ENCODE measurements around the gene ADARB2. TPM values are rescaled to one million over a fixed set of nuclear protein-coding genes. Genes with fewer than 3 reads are reported as not detected.
A peak's percentile ranks its signal among the peaks of the same experiment; 100 is the strongest.

ADARB2 gene
- polyA plus RNA-seq, 3 donors, result not detected

GRCh38 chr10:1309617-1310270 lies 427.6 kb downstream of the ADARB2 start:
- DNase-seq, result no peak
- Histone ChIP-seq H3K27me3 (ENCODE audit: control insufficient read depth in 2 of 2, insufficient read depth in 2 of 2, low read length in 2 of 2) (no peaks in the 10 kb centered on the region), H2AFZ (ENCODE audit: insufficient read depth, low read depth, low read length, poor library complexity, severe bottlenecking) (no peak overlapping the region), H3K27ac (ENCODE audit: low read depth in 1 of 2, low read length in 2 of 2) (no peak overlapping the region), H3K9ac (ENCODE audit: insufficient read depth, low read length, poor library complexity, severe bottlenecking) (no peak overlapping the region), H3K4me3 (replicated peaks in 1 of 3; ENCODE audit: low read depth in 2 of 3, low read length in 3 of 3) (no peak overlapping the region), H4K20me1 (ENCODE audit: insufficient read depth, low read length) (no peaks in the 10 kb centered on the region), H3K79me2 (ENCODE audit: insufficient read depth, low read length) (no peaks in the 10 kb centered on the region), H3K4me1 (ENCODE audit: control insufficient read depth in 1 of 2, insufficient read depth in 2 of 2, low read length in 2 of 2) (no peaks in the 10 kb centered on the region), H3K36me3 (replicated peaks in 1 of 2; ENCODE audit: control insufficient read depth in 1 of 2, insufficient read depth in 2 of 2, low read length in 2 of 2) (no peaks in the 10 kb centered on the region), H3K4me2 (replicated peaks; ENCODE audit: extremely low read depth, low read length, poor library complexity, severe bottlenecking) (no peak overlapping the region), H3K9me3 (replicated peaks in 1 of 2; ENCODE audit: control insufficient read depth in 1 of 2, insufficient read depth in 1 of 2, low read length in 2 of 2) (no peaks in the 10 kb centered on the region)
- Mint-ChIP-seq H3K36me3 (no peaks in the 10 kb centered on the region), H3K27ac (peak overlapping the region in 1 of 7 donors; percentile 68), H3K4me1 (no peaks in the 10 kb centered on the region), H3K27me3 (ENCODE audit: low read depth in 3 of 3) (peaks cover 0 to 3% (median 2%) of the 10 kb centered on the region in 3 donors), H3K9me3 (no peaks in the 10 kb centered on the region), H3K4me3 (no peak overlapping the region)
- intact Hi-C loops (cut with micrococcal nuclease), result no loop called here
- WGBS (ENCODE audit: insufficient coverage), result 83% methylated on average over 6 of the region's 7 CpGs
- TF ChIP-seq CTCF (IDR thresholded peaks at IDR 0.05), result no peak

GRCh38 chr10:1308962-1309616 lies 428.2 kb downstream of the ADARB2 start:
- H3K9me3 Mint-ChIP-seq, result no peaks in the 10 kb centered on the region
- Histone ChIP-seq H3K4me1 (ENCODE audit: control insufficient read depth in 1 of 2, insufficient read depth in 2 of 2, low read length in 2 of 2) (no peaks in the 10 kb centered on the region), H3K9me3 (replicated peaks in 1 of 2; ENCODE audit: control insufficient read depth in 1 of 2, insufficient read depth in 1 of 2, low read length in 2 of 2) (no peaks in the 10 kb centered on the region), H3K36me3 (replicated peaks in 1 of 2; ENCODE audit: control insufficient read depth in 1 of 2, insufficient read depth in 2 of 2, low read length in 2 of 2) (no peaks in the 10 kb centered on the region), H3K79me2 (ENCODE audit: insufficient read depth, low read length) (no peaks in the 10 kb centered on the region), H2AFZ (ENCODE audit: insufficient read depth, low read depth, low read length, poor library complexity, severe bottlenecking) (no peak overlapping the region), H4K20me1 (ENCODE audit: insufficient read depth, low read length) (no peaks in the 10 kb centered on the region), H3K27me3 (ENCODE audit: control insufficient read depth in 2 of 2, insufficient read depth in 2 of 2, low read length in 2 of 2) (no peaks in the 10 kb centered on the region), H3K4me3 (replicated peaks in 1 of 3; ENCODE audit: low read depth in 2 of 3, low read length in 3 of 3) (no peak overlapping the region), H3K27ac (ENCODE audit: low read depth in 1 of 2, low read length in 2 of 2) (no peak overlapping the region), H3K9ac (ENCODE audit: insufficient read depth, low read length, poor library complexity, severe bottlenecking) (no peak overlapping the region), H3K4me2 (replicated peaks; ENCODE audit: extremely low read depth, low read length, poor library complexity, severe bottlenecking) (no peak overlapping the region)
- DNase-seq, result no peak
- no peaks in the 10 kb centered on the region for H3K4me1 Mint-ChIP-seq
- TF ChIP-seq CTCF (IDR thresholded peaks at IDR 0.05), result no peak
- no peaks in the 10 kb centered on the region for H3K36me3 Mint-ChIP-seq
- intact Hi-C loops (cut with micrococcal nuclease), result no loop called here
- H3K4me3 Mint-ChIP-seq, result no peak overlapping the region
- H3K27me3 Mint-ChIP-seq (ENCODE audit: low read depth in 3 of 3), result peaks cover 0 to 3% (median 2%) of the 10 kb centered on the region in 3 donors
- 100% methylated on average over 4 of the region's 8 CpGs for WGBS (ENCODE audit: insufficient coverage)
- no peak overlapping the region for H3K27ac Mint-ChIP-seq
